K562 (cell line): ENCODE measurements around the gene ANAPC13. TPM values are rescaled to one million over a fixed set of nuclear protein-coding genes. Genes with fewer than 3 reads are reported as not detected.

Experiments
- ATAC-seq: fragments of 200-7000 bp; cut with Tn5 transposase; 3 replicates; pipeline ENCODE4 v1.9.1; 2020; ENCODE audit warnings: moderate library complexity
- BruUV-seq: library from RNA; stranded (reverse); fragments of 400-500 nt; replicated peaks from 2 replicates; lab custom pipeline; 2021; lab: Mats Ljungman, UMichigan
- CTCF ChIA-PET: fragments of 300-600 bp; formaldehyde crosslinking; extraction: SDS; loops from one replicate; lab custom pipeline; 2021; ENCODE audit warnings: low intra/inter-chr PET ratio; lab: Yijun Ruan, JAX
- POLR2A ChIA-PET: fragments of 300-600, 350-650 bp; sonication (Branson Sonifier 250); formaldehyde crosslinking; extraction: SDS; loops from one replicate; lab custom pipeline; 2021; ENCODE audit warnings: antibody characterized with exemption, inconsistent platforms; lab: Yijun Ruan, JAX
- DNase-seq, 4 experiments: peaks; one replicate each; pipeline versions ENCODE4 v3.0.0 to v3.0.0-alpha.2; 2011 to 2018; ENCODE audit warnings: low spot score in 3 of 4, mixed read lengths in 3 of 4; ENCODE audit errors: extremely low read depth in 1 of 4
- FAIRE-seq: peaks from 2 replicates; lab custom pipeline; 2011; peaks lifted over from hg19 to GRCh38; lab: Jason Lieb, UNC
- H2AFZ ChIP-seq: 2 replicates; pipeline ENCODE4 v1.6.0; 2011; ENCODE audit warnings: low read depth, low read length, control low read depth, inconsistent platforms
- H3K27ac ChIP-seq: fragments of 200-600 bp; 3 replicates; pipeline ENCODE4 v1.8.0; 2011; ENCODE audit warnings: low read depth, mild to moderate bottlenecking, control low read depth, inconsistent platforms, low read length, moderate library complexity, mixed read lengths; ENCODE audit errors: extremely low read depth
- H3K27me3 ChIP-seq, 2 experiments: fragments of 300-600 bp in 1 of 2; 2 replicates in 1 of 2; 3 replicates in 1 of 2; pipeline versions ENCODE4 v1.6.0 to v1.8.0; 2011; ENCODE audit warnings: inconsistent platforms in 2 of 2, low read length in 2 of 2, mild to moderate bottlenecking in 1 of 2, mixed read lengths in 1 of 2, moderate library complexity in 1 of 2; ENCODE audit not compliant: control insufficient read depth in 2 of 2, insufficient read depth in 2 of 2
- H3K36me3 ChIP-seq: fragments of 300-600 bp; 3 replicates; pipeline ENCODE4 v1.8.0; 2011; ENCODE audit warnings: mild to moderate bottlenecking, low read length, inconsistent platforms; ENCODE audit not compliant: control insufficient read depth, insufficient read depth
- H3K4me1 ChIP-seq, 2 experiments: fragments of 200-600 bp in 1 of 2; replicated peaks in 1 of 2; 2 replicates in 1 of 2; 3 replicates in 1 of 2; pipeline versions ENCODE4 v1.5.1 to v1.8.0; 2011; ENCODE audit warnings: inconsistent platforms in 2 of 2, low read length in 2 of 2, mild to moderate bottlenecking in 1 of 2, mixed read lengths in 1 of 2, moderate library complexity in 1 of 2; ENCODE audit not compliant: control insufficient read depth in 2 of 2, insufficient read depth in 2 of 2
- H3K4me2 ChIP-seq: 2 replicates; pipeline ENCODE4 v1.6.1; 2011; ENCODE audit warnings: low read length, control low read depth, inconsistent platforms, mixed read lengths; ENCODE audit not compliant: insufficient read depth
- H3K4me3 ChIP-seq: fragments of 200-600 bp; sonication (generic), shearing (Covaris generic); 2 replicates; pipeline ENCODE4 v1.5.1; 2016; ENCODE audit warnings: control low read depth, inconsistent platforms
- H3K79me2 ChIP-seq: fragments of 200-600 bp; 3 replicates; pipeline ENCODE4 v1.8.0; 2011; ENCODE audit warnings: low read length, inconsistent platforms; ENCODE audit not compliant: control insufficient read depth, insufficient read depth
- H3K9ac ChIP-seq, 2 experiments: 2 replicates each; pipeline versions ENCODE4 v1.6.0 to v1.6.1; 2011; ENCODE audit warnings: low read depth in 2 of 2, low read length in 2 of 2, control low read depth in 1 of 2, inconsistent platforms in 1 of 2, mild to moderate bottlenecking in 1 of 2, mixed read lengths in 1 of 2; ENCODE audit not compliant: insufficient read depth in 1 of 2
- H3K9me1 ChIP-seq: one replicate; pipeline ENCODE4 v1.6.0; 2011; ENCODE audit warnings: inconsistent platforms, mild to moderate bottlenecking, low read length, moderate library complexity; ENCODE audit not compliant: control insufficient read depth, insufficient read depth
- H3K9me3 ChIP-seq: replicated peaks from 2 replicates; pipeline ENCODE4 v1.5.1; 2011; ENCODE audit warnings: low read depth, low read length, inconsistent platforms; ENCODE audit not compliant: control insufficient read depth, insufficient read depth
- H4K20me1 ChIP-seq: replicated peaks from 2 replicates; pipeline ENCODE4 v1.6.1; 2011; ENCODE audit warnings: low read length, inconsistent platforms, mixed read lengths; ENCODE audit not compliant: control insufficient read depth, insufficient read depth
- CHAMP1 ChIP-seq: fragments of 450-650 bp; IDR thresholded peaks from 2 replicates; pipeline ENCODE4 v1.6.1; 2016; ENCODE audit warnings: mild to moderate bottlenecking
- CREB3 ChIP-seq: fragments of 450-650 bp; conservative IDR thresholded peaks from 2 replicates; pipeline ENCODE4 v1.6.1; 2016; ENCODE audit warnings: missing genetic modification characterization, low read depth, mild to moderate bottlenecking, missing compliant biosample characterization, moderate library complexity
- DPF2 ChIP-seq: fragments of 450-650 bp; IDR thresholded peaks from 2 replicates; pipeline ENCODE4 v1.6.1; 2016
- HES1 ChIP-seq: fragments of 450-650 bp; IDR thresholded peaks from 2 replicates; pipeline ENCODE4 v1.6.1; 2016; ENCODE audit warnings: low read depth, mild to moderate bottlenecking, moderate library complexity
- NONO ChIP-seq, 2 experiments: fragments of 200-400 bp in 1 of 2; fragments of 450-650 bp in 1 of 2; formaldehyde crosslinking in 1 of 2; IDR thresholded peaks; 2 replicates each; pipeline ENCODE4 v1.6.1; 2017; ENCODE audit warnings: low read depth in 2 of 2, mild to moderate bottlenecking in 2 of 2, moderate library complexity in 2 of 2, low read length in 1 of 2
- PHTF2 ChIP-seq: fragments of 250-450 bp; sonication (Bioruptor Pico); IDR thresholded peaks from 2 replicates; pipeline ENCODE4 v1.5.0; 2021; ENCODE audit warnings: mild to moderate bottlenecking
- TARDBP ChIP-seq: fragments of 450-650 bp; IDR thresholded peaks from 2 replicates; pipeline ENCODE4 v1.6.1; 2016
- ZNF785 ChIP-seq: fragments of 250-450 bp; sonication (Bioruptor Pico); IDR thresholded peaks from 2 replicates; pipeline ENCODE4 v1.4.0; 2020; ENCODE audit warnings: mild to moderate bottlenecking
- WGBS: fragments of 100-300 bp; shearing (Covaris generic); methylation state at CpG from one replicate; pipeline ENCODE4 v1.1.6; 2016; ENCODE audit warnings: low coverage, mixed read lengths; ENCODE audit not compliant: insufficient coverage; ENCODE audit errors: missing lambda C conversion rate; 5-methylcytosine and 5-hydroxymethylcytosine counted together
- in situ Hi-C: fragments of 300-500 bp; cut with MboI; formaldehyde crosslinking; loops from 4 replicates; pipeline ENCODE4 v1.15.0; 2018; ENCODE audit warnings: inconsistent platforms, mixed read lengths
- intact Hi-C: fragments of 100-400 bp; cut with micrococcal nuclease; formaldehyde crosslinking; loops from 2 replicates; pipeline ENCODE4 v1.14.2; 2022
- polyA plus RNA-seq, 8 experiments: library from polyadenylated mRNA; depleted of rRNA in 4 of 8; stranded (reverse) in 5 of 8; unstranded in 3 of 8; fragments of >200 nt; fragmentation: Nextera tagmentation in 2 of 8; fragmentation: Illumina TruSeq in 1 of 8; extraction: Ambion mirVana in 2 of 8; extraction: Trizol in 1 of 8; gene quantifications; 2 replicates each; pipeline versions ENCODE4 v1.2.1 to v1.2.3, GENCODE V29; 2011 to 2014; ENCODE audit warnings: inconsistent platforms in 1 of 8, missing spikeins in 1 of 8
- total RNA-seq, 7 experiments: library from RNA; depleted of rRNA in 6 of 7; stranded (reverse); fragments of >200 nt in 6 of 7; fragmentation: Illumina TruSeq in 2 of 7; extraction: Trizol in 2 of 7; gene quantifications; 2 replicates each; pipeline versions ENCODE4 v1.2.1 to v1.2.3, GENCODE V29; 2011 to 2021; ENCODE audit warnings: low replicate concordance in 1 of 7
- TF ChIP-seq, protein P1 (sequence below): fragments of 250-450 bp; sonication (Bioruptor Pico); IDR thresholded peaks from 2 replicates; pipeline ENCODE4 v1.8.0; 2022; ENCODE audit warnings: moderate library complexity, mild to moderate bottlenecking, inconsistent platforms

ANAPC13 gene
- total and polyA plus RNA-seq, 9 of the 15 experiments (the other 6 are each of a cell fraction or from before 2014, with no cell fraction given): 48.5 to 238 (median 68.5) TPM

DNA sequence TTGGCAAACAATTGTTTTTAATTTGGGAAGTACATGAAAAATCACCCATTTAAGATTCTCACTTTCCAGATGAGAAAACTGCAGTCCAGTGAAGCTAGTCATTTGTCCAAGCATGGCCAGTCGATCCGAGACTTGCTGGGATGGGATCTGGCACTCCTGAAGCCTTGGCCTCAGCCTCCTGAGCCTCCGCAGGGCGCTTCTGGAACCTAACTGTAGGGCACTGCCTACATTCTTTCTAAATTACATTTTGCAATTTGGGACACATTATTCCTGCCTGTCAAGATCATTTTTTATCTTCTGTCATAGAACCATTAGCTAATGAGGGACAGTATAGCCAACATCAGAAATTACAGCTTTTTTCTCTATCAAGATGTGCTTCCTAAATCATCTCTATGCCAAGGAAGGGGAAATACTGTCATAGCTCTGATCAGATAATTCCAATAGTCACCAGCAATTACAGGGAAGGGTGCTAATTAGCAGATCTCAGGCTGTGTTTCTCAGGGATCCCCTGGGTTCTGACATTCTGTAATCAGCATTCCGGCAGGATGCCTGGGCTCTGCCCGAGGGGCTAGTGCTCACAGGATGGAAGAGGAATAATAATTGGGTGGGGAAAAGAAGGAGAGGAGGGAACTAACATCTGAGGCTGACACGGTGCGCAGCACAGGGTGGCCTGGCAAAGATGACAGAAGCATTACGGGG is 28.3 kb downstream of the ANAPC13 start:
- Histone ChIP-seq H3K4me2 (no peak overlapping the region), H2AFZ (no peak overlapping the region), H3K27me3 (peaks cover 10 to 26% of the 10 kb centered on the region in 2 experiments; a peak in 3 of 5 replicates), H3K27ac (no peak overlapping the region), H3K79me2 (no peaks in the 10 kb centered on the region), H4K20me1 (no peaks in the 10 kb centered on the region), H3K36me3 (no peaks in the 10 kb centered on the region), H3K9me3 (no peaks in the 10 kb centered on the region), H3K4me3 (no peak overlapping the region), H3K9me1 (no peaks in the 10 kb centered on the region), H3K4me1 (no peaks in the 10 kb centered on the region), H3K9ac (no peak overlapping the region)
- DNase-seq (no peak), FAIRE-seq (no peak), ATAC-seq (no peak)
- in situ Hi-C loops: no loop called here
- TF ChIP-seq DPF2: no peak
- TF ChIP-seq CREB3 (tag): no peak
- TF ChIP-seq CHAMP1: no peak
- no peak for TF ChIP-seq HES1
- no peak for TF ChIP-seq ZNF785 (CRISPR knock-in tag)
- TF ChIP-seq NONO (IDR thresholded peaks at IDR 0.05; ENCODE audit: low read depth in 2 of 2, low read length in 1 of 2): no peak
- TF ChIP-seq, protein P1, sequence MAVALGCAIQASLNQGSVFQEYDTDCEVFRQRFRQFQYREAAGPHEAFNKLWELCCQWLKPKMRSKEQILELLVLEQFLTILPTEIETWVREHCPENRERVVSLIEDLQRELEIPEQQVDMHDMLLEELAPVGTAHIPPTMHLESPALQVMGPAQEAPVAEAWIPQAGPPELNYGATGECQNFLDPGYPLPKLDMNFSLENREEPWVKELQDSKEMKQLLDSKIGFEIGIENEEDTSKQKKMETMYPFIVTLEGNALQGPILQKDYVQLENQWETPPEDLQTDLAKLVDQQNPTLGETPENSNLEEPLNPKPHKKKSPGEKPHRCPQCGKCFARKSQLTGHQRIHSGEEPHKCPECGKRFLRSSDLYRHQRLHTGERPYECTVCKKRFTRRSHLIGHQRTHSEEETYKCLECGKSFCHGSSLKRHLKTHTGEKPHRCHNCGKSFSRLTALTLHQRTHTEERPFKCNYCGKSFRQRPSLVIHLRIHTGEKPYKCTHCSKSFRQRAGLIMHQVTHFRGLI (CRISPR knock-in tag): no peak
- TF ChIP-seq TARDBP: no peak
- TF ChIP-seq PHTF2 (CRISPR knock-in tag): no peak
- intact Hi-C loops: no loop called here
- WGBS: 3% methylated on average over 8 of the region's 9 CpGs
- CTCF ChIA-PET: no interaction called here
- no TSS peak for BruUV-seq
- POLR2A ChIA-PET: interaction anchor here (0.7 kb wide), 1 partner anchor 144 kb away, joined by 3 read pairs; no protein-coding TSS in a partner anchor
